DND-41 (cell line): ENCODE measurements around the gene STAT6.

Experiments used
- ATAC-seq: fragments of 200-7000 bp; cut with Tn5 transposase; 3 replicates; pipeline ENCODE4 v1.9.1; 2021; ENCODE audit warnings: low read depth; ENCODE audit not compliant: insufficient read depth
- DNase-seq: peaks from one replicate; pipeline ENCODE4 v3.0.0-alpha.2; 2020
- H2AFZ ChIP-seq: 2 replicates; pipeline ENCODE4 v1.6.0; 2012; ENCODE audit warnings: low read depth, low read length
- H3K27ac ChIP-seq: 2 replicates; pipeline ENCODE4 v1.5.1; 2012; ENCODE audit warnings: low read length, inconsistent platforms
- H3K27me3 ChIP-seq: fragments of 200-600 bp; sonication (generic); 2 replicates; pipeline ENCODE4 v1.6.0; 2012; ENCODE audit warnings: low read length, mild to moderate bottlenecking, inconsistent platforms; ENCODE audit not compliant: insufficient read depth, poor library complexity
- H3K36me3 ChIP-seq: 2 replicates; pipeline ENCODE4 v1.5.1; 2012; ENCODE audit warnings: low read length, inconsistent platforms; ENCODE audit not compliant: insufficient read depth
- H3K4me1 ChIP-seq: 2 replicates; pipeline ENCODE4 v1.5.1; 2012; ENCODE audit warnings: mild to moderate bottlenecking, low read length; ENCODE audit not compliant: insufficient read depth
- H3K4me2 ChIP-seq: 2 replicates; pipeline ENCODE4 v1.6.0; 2012; ENCODE audit warnings: mild to moderate bottlenecking, moderate library complexity, low read length, inconsistent platforms; ENCODE audit not compliant: insufficient read depth
- H3K4me3 ChIP-seq, 2 experiments: fragments of 200-600 bp in 1 of 2; shearing (Covaris generic) in 1 of 2; 2 replicates each; pipeline ENCODE4 v1.5.1; 2012 to 2016; ENCODE audit warnings: inconsistent platforms in 2 of 2, low read length in 2 of 2, mild to moderate bottlenecking in 2 of 2, low read depth in 1 of 2, moderate library complexity in 1 of 2
- H3K79me2 ChIP-seq: 2 replicates; pipeline ENCODE4 v1.6.0; 2012; ENCODE audit warnings: low read length, inconsistent platforms; ENCODE audit not compliant: insufficient read depth
- H3K9ac ChIP-seq: 2 replicates; pipeline ENCODE4 v1.6.0; 2012; ENCODE audit warnings: low read depth, mild to moderate bottlenecking, inconsistent platforms, low read length, moderate library complexity
- H3K9me3 ChIP-seq: 2 replicates; pipeline ENCODE4 v1.5.1; 2012; ENCODE audit warnings: low read length, moderate library complexity, mild to moderate bottlenecking, inconsistent platforms; ENCODE audit not compliant: insufficient read depth, severe bottlenecking
- H4K20me1 ChIP-seq: 2 replicates; pipeline ENCODE4 v1.6.0; 2012; ENCODE audit warnings: low read length; ENCODE audit not compliant: insufficient read depth
- CTCF ChIP-seq: IDR thresholded peaks from 2 replicates; pipeline ENCODE4 v1.5.1; 2012; ENCODE audit warnings: borderline replicate concordance, low read length, moderate library complexity, mild to moderate bottlenecking; ENCODE audit not compliant: poor library complexity, severe bottlenecking; ENCODE audit errors: extremely low read depth
- EZH2 ChIP-seq: IDR thresholded peaks from 3 replicates; pipeline ENCODE4 v1.6.1; 2012; ENCODE audit warnings: borderline replicate concordance, low read depth, mild to moderate bottlenecking, moderate library complexity, low read length, inconsistent platforms; ENCODE audit not compliant: severe bottlenecking

The STAT6 gene

GRCh38 chr12:57094208-57095160, 16.7 kb downstream of the STAT6 start:
- H3K36me3 ChIP-seq, result peaks cover 71% of the 10 kb centered on the region
- DNase-seq (no peak), ATAC-seq (no peak)
- no peaks in the 10 kb centered on the region for H3K9me3 ChIP-seq
- H3K4me2 ChIP-seq, result no peak overlapping the region
- no peak overlapping the region for H3K4me3 ChIP-seq
- TF ChIP-seq EZH2 (no peak), CTCF (no peak)
- no peak overlapping the region for H3K9ac ChIP-seq
- H2AFZ ChIP-seq, result no peak overlapping the region
- no peaks in the 10 kb centered on the region for H3K27me3 ChIP-seq
- no peak overlapping the region for H3K27ac ChIP-seq
- peaks cover 11% of the 10 kb centered on the region for H3K4me1 ChIP-seq
- H3K79me2 ChIP-seq, result peaks cover 6% of the 10 kb centered on the region
- H4K20me1 ChIP-seq, result peaks cover 16% of the 10 kb centered on the region

- Histone ChIP-seq H3K27ac (peak overlapping the region; percentile 36; the same call in 1 of the 2 replicates), H3K4me1 (peaks cover 16% of the 10 kb centered on the region), H4K20me1 (peaks cover 16% of the 10 kb centered on the region), H3K36me3 (peaks cover 62% of the 10 kb centered on the region), H3K4me3 (no peak overlapping the region), H3K9me3 (no peaks in the 10 kb centered on the region), H2AFZ (no peak overlapping the region), H3K79me2 (peaks cover 11% of the 10 kb centered on the region), H3K4me2 (no peak overlapping the region), H3K27me3 (no peaks in the 10 kb centered on the region), H3K9ac (no peak overlapping the region)
- DNase-seq, result peak; percentile 49
- peak; percentile 80 for TF ChIP-seq CTCF
- TF ChIP-seq EZH2, result no peak
- ATAC-seq, result no peak
Measured at GRCh38 chr12:57093415-57094207, 17.6 kb downstream of the STAT6 start.

- no peak overlapping the region for H3K27ac ChIP-seq
Measured at GRCh38 chr12:57092876-57093414, 18.2 kb downstream of the STAT6 start.

More at GRCh38 chr12:57092876-57093414, 18.2 kb downstream of the STAT6 start:
- Histone ChIP-seq H3K4me1 (peaks cover 21% of the 10 kb centered on the region), H3K9ac (no peak overlapping the region), H4K20me1 (peaks cover 16% of the 10 kb centered on the region), H3K4me2 (no peak overlapping the region), H3K27me3 (no peaks in the 10 kb centered on the region), H3K4me3 (no peak overlapping the region), H3K79me2 (peaks cover 11% of the 10 kb centered on the region), H3K9me3 (no peaks in the 10 kb centered on the region), H3K36me3 (peaks cover 60% of the 10 kb centered on the region), H2AFZ (no peak overlapping the region)
- DNase-seq, result no peak
- ATAC-seq, result no peak
- TF ChIP-seq CTCF, result no peak
- no peak for TF ChIP-seq EZH2
